CD14-positive monocyte (primary cell): Measurements from ENCODE around the gene MISP3. TPM values are rescaled to one million over a fixed set of nuclear protein-coding genes. Genes with fewer than 3 reads are reported as not detected.
"Not testable (repeated sequence)": the region's sequence is repeated elsewhere in the genome, so short reads cannot be mapped to it uniquely, and the experiment has no call there.

Experiments used
- DNase-seq, 3 donors: peaks; one replicate each; pipeline ENCODE4 v3.0.0-alpha.2; 2011 to 2022
- H2AFZ ChIP-seq: 2 replicates; pipeline ENCODE4 v1.6.0; 2012; ENCODE audit warnings: mild to moderate bottlenecking, low read depth, low read length, inconsistent platforms; ENCODE audit not compliant: insufficient read depth, poor library complexity, severe bottlenecking
- H3K27ac ChIP-seq, 2 donors: 1 replicate in 1 of 2; 2 replicates in 1 of 2; pipeline ENCODE4 v1.5.1; 2012 to 2013; ENCODE audit warnings: low read length in 2 of 2, control low read depth in 1 of 2, inconsistent platforms in 1 of 2, low read depth in 1 of 2, mild to moderate bottlenecking in 1 of 2
- H3K27me3 ChIP-seq, 2 donors: one replicate each; pipeline versions ENCODE4 v1.6.0 to v1.6.1; 2011 to 2013; ENCODE audit warnings: low read length in 2 of 2; ENCODE audit not compliant: control insufficient read depth in 2 of 2, insufficient read depth in 2 of 2
- H3K36me3 ChIP-seq, 2 donors: replicated peaks in 1 of 2; 1 replicate in 1 of 2; 2 replicates in 1 of 2; pipeline versions ENCODE4 v1.5.1 to v1.6.1; 2012 to 2013; ENCODE audit warnings: low read length in 2 of 2, control low read depth in 1 of 2, inconsistent platforms in 1 of 2, mild to moderate bottlenecking in 1 of 2; ENCODE audit not compliant: insufficient read depth in 2 of 2, control insufficient read depth in 1 of 2
- H3K4me1 ChIP-seq, 2 donors: 1 replicate in 1 of 2; 2 replicates in 1 of 2; pipeline versions ENCODE4 v1.5.1 to v1.6.1; 2012 to 2013; ENCODE audit warnings: low read length in 2 of 2, control low read depth in 1 of 2, inconsistent platforms in 1 of 2, mild to moderate bottlenecking in 1 of 2, moderate library complexity in 1 of 2; ENCODE audit not compliant: insufficient read depth in 2 of 2, control insufficient read depth in 1 of 2
- H3K4me2 ChIP-seq: replicated peaks from 2 replicates; pipeline ENCODE3; 2012; ENCODE audit warnings: low read length, moderate library complexity, mild to moderate bottlenecking; ENCODE audit not compliant: poor library complexity, severe bottlenecking; ENCODE audit errors: extremely low read depth
- H3K4me3 ChIP-seq, 3 experiments: fragments of 200-600 bp in 1 of 3; sonication (generic) in 1 of 3; replicated peaks in 1 of 3; 1 replicate in 2 of 3; 2 replicates in 1 of 3; pipeline ENCODE4 v1.5.1; 2011 to 2013; ENCODE audit warnings: low read length in 3 of 3, mild to moderate bottlenecking in 3 of 3, control low read depth in 2 of 3, low read depth in 2 of 3, inconsistent platforms in 1 of 3, moderate library complexity in 1 of 3
- H3K79me2 ChIP-seq: 2 replicates; pipeline ENCODE4 v1.6.0; 2012; ENCODE audit warnings: mild to moderate bottlenecking, control low read depth, inconsistent platforms, low read length, moderate library complexity; ENCODE audit not compliant: insufficient read depth
- H3K9ac ChIP-seq: 2 replicates; pipeline ENCODE4 v1.6.0; 2017; ENCODE audit warnings: low read length, mild to moderate bottlenecking; ENCODE audit not compliant: insufficient read depth, poor library complexity, severe bottlenecking
- H3K9me3 ChIP-seq, 2 donors: replicated peaks in 1 of 2; 1 replicate in 1 of 2; 2 replicates in 1 of 2; pipeline versions ENCODE4 v1.5.1 to v1.6.1; 2012 to 2013; ENCODE audit warnings: low read length in 2 of 2, control low read depth in 1 of 2; ENCODE audit not compliant: control insufficient read depth in 1 of 2, insufficient read depth in 1 of 2
- H4K20me1 ChIP-seq: 2 replicates; pipeline ENCODE4 v1.6.0; 2012; ENCODE audit warnings: mild to moderate bottlenecking, low read length, control low read depth, moderate library complexity; ENCODE audit not compliant: insufficient read depth
- H3K27ac Mint-ChIP-seq, 7 donors: one replicate each; pipeline ENCODE4 v1.8.0; 2020; ENCODE audit warnings: mild to moderate bottlenecking in 7 of 7, mixed read lengths in 7 of 7, moderate library complexity in 6 of 7, inconsistent platforms in 2 of 7
- H3K27me3 Mint-ChIP-seq, 3 donors: one replicate each; pipeline ENCODE4 v1.8.0; 2021 to 2022; ENCODE audit warnings: low read depth in 3 of 3, mild to moderate bottlenecking in 3 of 3, mixed read lengths in 3 of 3, moderate library complexity in 3 of 3, inconsistent platforms in 1 of 3
- H3K36me3 Mint-ChIP-seq, 2 donors: one replicate each; pipeline ENCODE4 v1.8.0; 2020; ENCODE audit warnings: mixed read lengths in 2 of 2, inconsistent platforms in 1 of 2, mild to moderate bottlenecking in 1 of 2
- H3K4me1 Mint-ChIP-seq: one replicate; pipeline ENCODE4 v1.8.0; 2020; ENCODE audit warnings: mild to moderate bottlenecking, mixed read lengths
- H3K4me3 Mint-ChIP-seq, 2 donors: one replicate each; pipeline ENCODE4 v1.8.0; 2020; ENCODE audit warnings: mild to moderate bottlenecking in 2 of 2, mixed read lengths in 2 of 2, moderate library complexity in 1 of 2
- H3K9me3 Mint-ChIP-seq, 7 donors: one replicate each; pipeline ENCODE4 v1.8.0; 2020 to 2022; ENCODE audit warnings: mixed read lengths in 7 of 7, mild to moderate bottlenecking in 6 of 7, moderate library complexity in 6 of 7, inconsistent platforms in 2 of 7
- WGBS: methylation state at CpG from one replicate; pipeline ENCODE4 v1.1.5; 2013; ENCODE audit warnings: missing lambda C conversion rate; ENCODE audit not compliant: insufficient coverage; 5-methylcytosine and 5-hydroxymethylcytosine counted together
- intact Hi-C, 2 donors: fragments of 100-400 bp; cut with micrococcal nuclease; formaldehyde crosslinking; loops; one replicate each; pipeline versions ENCODE4 v1.15.0 to v1.15.1; 2023
- polyA minus RNA-seq: library from RNA; depleted of rRNA, polyadenylated mRNA; stranded (reverse); fragments of >200 nt; gene quantifications from 2 replicates; pipeline ENCODE4 v1.2.3, GENCODE V29; 2012
- polyA plus RNA-seq, 3 donors: library from polyadenylated mRNA; depleted of rRNA in 1 of 3; unstranded in 2 of 3; stranded (reverse) in 1 of 3; fragments of 300-500 nt in 2 of 3; fragments of >200 nt in 1 of 3; fragmentation: Illumina TruSeq in 2 of 3; gene quantifications; 1 replicate in 2 of 3; 2 replicates in 1 of 3; pipeline ENCODE4 v1.2.3, GENCODE V29; 2012 to 2021
- total RNA-seq, 12 experiments: library from RNA in 1 of 12; stranded (reverse) in 1 of 12; fragments of 120-200 nt in 1 of 12; gene quantifications; one replicate each; pipeline ENCODE4 v1.2.4 and lab custom pipeline; 2013 to 2026; ENCODE audit warnings: mixed read lengths in 6 of 12, inconsistent platforms in 1 of 12
- TF ChIP-seq, protein P1 (sequence below): fragments of 200-600 bp; IDR thresholded peaks from one replicate; pipeline ENCODE4 v1.8.0; 2022; ENCODE audit warnings: antibody characterized with exemption, mild to moderate bottlenecking

The MISP3 gene
- 1.0 TPM for total RNA-seq (2013)
- polyA plus RNA-seq (under 1 TPM; 0.42 to 0.77 (median 0.52) TPM), polyA minus RNA-seq (0.42 and 0.96 TPM in 2 replicates), total RNA-seq (lab: John Stamatoyannopoulos, UW) (0 to 1.3 (median 0.17) reads per million in 11 experiments)

DNA sequence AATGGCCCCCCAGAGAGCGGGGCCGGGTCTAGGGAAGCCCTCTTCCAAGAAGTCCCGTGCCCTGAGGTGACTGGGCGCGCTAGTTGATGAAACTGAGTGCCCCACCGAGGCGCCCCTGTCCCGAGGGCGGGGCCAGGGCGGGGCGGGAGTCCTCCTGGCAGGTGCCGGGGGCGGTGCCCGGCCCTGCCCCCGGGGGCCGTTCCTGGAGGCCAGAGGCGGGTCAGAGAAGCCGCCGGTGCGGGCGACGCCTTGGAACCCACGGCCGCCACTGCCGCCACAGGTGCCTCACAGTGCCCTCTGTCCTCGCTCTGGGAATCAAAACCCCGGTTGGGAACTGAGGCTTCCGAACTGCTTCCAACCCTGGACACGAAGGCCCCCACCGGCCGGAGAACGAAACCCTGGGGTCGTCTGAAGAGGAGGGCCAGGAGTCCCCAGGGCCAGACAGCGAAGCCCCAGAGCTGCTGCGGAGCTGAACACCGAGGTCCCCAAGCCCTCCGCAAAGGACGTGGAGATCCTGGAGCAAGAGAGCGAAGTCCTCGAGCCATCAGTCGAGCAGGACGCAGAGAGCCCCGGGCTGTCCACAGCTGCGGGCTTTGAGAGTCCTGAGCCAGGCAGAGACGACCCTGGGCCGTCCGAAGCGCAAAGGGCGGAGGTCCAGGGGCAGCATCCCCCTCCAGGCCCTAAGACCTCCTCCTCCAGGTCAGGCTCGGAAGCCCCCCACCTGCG lies at the start of gene MISP3:
MISP3 (plus strand) TSS at position 252 of the 726 bp plus-strand sequence. CDS start 524 bp downstream, outside the sequence.
- H3K27ac Mint-ChIP-seq, result peak within 1 kb of the TSS in 4 of 7 donors; percentile 32 to 88 (median 76)
- no peaks in the 10 kb centered on the region for H3K9me3 Mint-ChIP-seq
- Histone ChIP-seq H3K79me2 (no peaks in the 10 kb centered on the region), H3K9me3 (no peaks in the 10 kb centered on the region), H4K20me1 (no peaks in the 10 kb centered on the region), H3K4me2 (peak within 1 kb of the TSS; percentile 100), H3K27ac (peak within 1 kb of the TSS in 1 of 2 donors; percentile 56), H3K9ac (peak within 1 kb of the TSS; percentile 70), H3K4me3 (peak within 1 kb of the TSS; percentile 50 to 95 (median 67)), H3K4me1 (peaks cover 54 to 60% of the 10 kb centered on the region in 2 donors), H3K27me3 (peaks cover 0 to 22% of the 10 kb centered on the region in 2 donors), H2AFZ (peak within 1 kb of the TSS; percentile 91), H3K36me3 (no peaks in the 10 kb centered on the region)
- peaks cover 39% of the 10 kb centered on the region for H3K4me1 Mint-ChIP-seq
- peaks cover 18 to 45% (median 34%) of the 10 kb centered on the region in 3 donors for H3K27me3 Mint-ChIP-seq
- peak in 1 of 3 donors; percentile 17 for DNase-seq
- H3K4me3 Mint-ChIP-seq, result peak within 1 kb of the TSS; percentile 97 to 99
- intact Hi-C loops, result loop anchor here in 1 of 2 donors (5.0 kb wide), 1 partner anchor 190 kb away; no protein-coding TSS in a partner anchor
- TF ChIP-seq, protein P1, sequence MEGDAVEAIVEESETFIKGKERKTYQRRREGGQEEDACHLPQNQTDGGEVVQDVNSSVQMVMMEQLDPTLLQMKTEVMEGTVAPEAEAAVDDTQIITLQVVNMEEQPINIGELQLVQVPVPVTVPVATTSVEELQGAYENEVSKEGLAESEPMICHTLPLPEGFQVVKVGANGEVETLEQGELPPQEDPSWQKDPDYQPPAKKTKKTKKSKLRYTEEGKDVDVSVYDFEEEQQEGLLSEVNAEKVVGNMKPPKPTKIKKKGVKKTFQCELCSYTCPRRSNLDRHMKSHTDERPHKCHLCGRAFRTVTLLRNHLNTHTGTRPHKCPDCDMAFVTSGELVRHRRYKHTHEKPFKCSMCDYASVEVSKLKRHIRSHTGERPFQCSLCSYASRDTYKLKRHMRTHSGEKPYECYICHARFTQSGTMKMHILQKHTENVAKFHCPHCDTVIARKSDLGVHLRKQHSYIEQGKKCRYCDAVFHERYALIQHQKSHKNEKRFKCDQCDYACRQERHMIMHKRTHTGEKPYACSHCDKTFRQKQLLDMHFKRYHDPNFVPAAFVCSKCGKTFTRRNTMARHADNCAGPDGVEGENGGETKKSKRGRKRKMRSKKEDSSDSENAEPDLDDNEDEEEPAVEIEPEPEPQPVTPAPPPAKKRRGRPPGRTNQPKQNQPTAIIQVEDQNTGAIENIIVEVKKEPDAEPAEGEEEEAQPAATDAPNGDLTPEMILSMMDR, result no peak
- WGBS, result 1% methylated on average over 51 of the region's 51 CpGs
- H3K36me3 Mint-ChIP-seq, result peaks cover 0 to 3% of the 10 kb centered on the region in 2 donors

DNA sequence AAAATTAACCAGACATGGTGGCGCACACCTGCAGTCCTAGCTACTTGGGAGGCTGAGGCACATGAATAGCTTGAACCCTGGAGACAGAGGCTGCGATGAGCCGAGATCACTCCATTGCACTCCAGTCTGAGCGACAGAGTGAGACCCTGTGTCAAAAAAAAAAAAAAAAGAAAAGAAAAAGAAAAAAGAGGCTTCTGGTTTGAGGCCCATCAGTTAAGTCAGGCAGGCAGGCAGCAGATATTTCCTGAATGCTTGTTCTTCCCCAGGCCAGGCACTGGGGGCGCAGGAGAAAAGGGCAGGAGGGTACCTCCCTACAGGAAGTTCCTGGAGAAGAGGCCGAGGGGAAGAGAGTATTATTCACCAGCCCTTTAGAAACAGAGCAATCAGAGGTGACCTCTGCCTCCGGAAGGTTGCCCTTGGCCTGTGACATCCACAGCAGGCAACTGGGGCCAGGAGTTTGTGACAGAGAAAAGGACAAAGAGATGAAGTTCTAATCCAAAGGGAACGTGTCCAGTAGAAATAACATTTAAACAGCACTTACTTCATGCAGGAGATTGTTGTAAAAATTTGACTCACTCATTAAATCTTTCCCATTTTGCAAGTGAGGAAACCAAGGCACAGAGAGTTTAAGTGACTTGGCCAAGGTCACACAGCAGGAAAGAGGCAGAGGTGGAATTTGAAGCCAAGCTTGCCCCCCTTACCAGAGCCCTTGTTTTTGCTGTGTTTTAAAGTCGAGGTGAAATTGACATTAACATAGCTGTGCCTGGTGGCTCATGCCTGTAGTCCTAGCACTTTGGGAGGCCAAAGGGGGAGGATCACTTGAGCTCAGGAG lies 49.0 kb upstream of the MISP3 start:
- peaks cover 0 to 2% (median 0%) of the 10 kb centered on the region in 3 donors for H3K27me3 Mint-ChIP-seq
- H3K9me3 Mint-ChIP-seq, result peaks cover 0 to 4% (median 0%) of the 10 kb centered on the region in 7 donors
- H3K27ac Mint-ChIP-seq, result peak overlapping the region; percentile 93 to 98 (median 94)
- Histone ChIP-seq H3K4me3 (peak overlapping the region in 1 of 3 experiments; percentile 3), H4K20me1 (no peaks in the 10 kb centered on the region), H3K4me2 (peak overlapping the region; percentile 8), H3K9ac (no peak overlapping the region), H3K9me3 (no peaks in the 10 kb centered on the region), H3K79me2 (no peaks in the 10 kb centered on the region), H3K27ac (peak overlapping the region; percentile 66 to 74), H3K27me3 (no peaks in the 10 kb centered on the region), H3K4me1 (peaks cover 56 to 59% of the 10 kb centered on the region in 2 donors), H3K36me3 (no peaks in the 10 kb centered on the region), H2AFZ (no peak overlapping the region)
- TF ChIP-seq, protein P1, result peak; percentile 63
- 69% methylated on average over 5 of the region's 9 CpGs for WGBS
- peak; percentile 70 to 87 (median 84) for DNase-seq
- H3K4me1 Mint-ChIP-seq, result peaks cover 53% of the 10 kb centered on the region
- H3K36me3 Mint-ChIP-seq, result no peaks in the 10 kb centered on the region
- H3K4me3 Mint-ChIP-seq, result peak overlapping the region in 1 of 2 donors; percentile 64
- intact Hi-C loops, result no loop called here

DNA sequence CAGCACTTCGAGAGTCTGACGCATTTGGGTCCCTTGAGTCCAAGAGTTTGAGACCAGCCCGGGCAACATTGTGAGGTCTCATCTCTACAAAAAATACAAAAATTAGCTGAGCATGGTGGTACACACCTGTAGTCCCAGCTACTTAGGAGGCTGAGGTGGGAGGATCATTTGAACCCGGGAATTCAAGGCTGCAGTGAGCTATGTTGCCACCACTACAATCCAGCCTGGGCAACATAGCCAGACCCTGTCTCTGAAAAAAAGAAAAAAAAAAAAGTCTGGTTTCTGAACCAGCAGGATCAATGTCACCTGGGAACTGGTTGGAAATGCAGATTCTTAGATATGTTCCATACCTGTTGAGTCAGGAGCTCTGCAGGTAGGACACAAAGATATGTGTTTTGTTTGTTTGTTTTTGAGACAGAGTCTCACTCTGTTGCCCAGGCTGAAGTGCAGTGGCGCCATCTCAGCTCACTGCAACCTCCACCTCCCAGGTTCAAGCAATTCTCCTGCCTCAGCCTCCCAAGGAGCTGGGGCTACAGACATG lies 45.9 kb upstream of the MISP3 start:
- H3K36me3 Mint-ChIP-seq, H3K27me3 ChIP-seq, H3K27me3 Mint-ChIP-seq, H2AFZ ChIP-seq, H4K20me1 ChIP-seq, H3K9me3 Mint-ChIP-seq, H3K36me3 ChIP-seq, H3K4me2 ChIP-seq, H3K9ac ChIP-seq, H3K9me3 ChIP-seq, DNase-seq, H3K4me3 Mint-ChIP-seq, intact Hi-C loops: not testable (repeated sequence)
- Mint-ChIP-seq H3K4me1 (peaks cover 56% of the 10 kb centered on the region), H3K27ac (peak overlapping the region in 6 of 7 donors; percentile 90 to 98 (median 96))
- peak overlapping the region; percentile 45 to 82 for H3K27ac ChIP-seq
- peaks cover 52 to 60% of the 10 kb centered on the region in 2 donors for H3K4me1 ChIP-seq
- 88% methylated on average over 2 of the region's 5 CpGs for WGBS
- peak overlapping the region in 1 of 3 experiments; percentile 8 for H3K4me3 ChIP-seq
- H3K79me2 ChIP-seq, result peaks cover 15% of the 10 kb centered on the region
